Adrenal gland (tissue), 12 donors: ENCODE data around the gene CYRIA. TPM values are rescaled to one million over a fixed set of nuclear protein-coding genes. Genes with fewer than 3 reads are reported as not detected.

Source experiments
- DNase-seq, 7 donors: peaks; one replicate each; pipeline ENCODE4 v3.0.0-alpha.2; 2019 to 2020
- H3K27ac ChIP-seq, 5 donors: fragments of 200-600 bp; sonication (generic) in 4 of 5; 1 replicate in 3 of 5; 2 replicates in 2 of 5; pipeline versions ENCODE4 v1.5.1 to v1.8.0; 2016 to 2020; ENCODE audit warnings: mild to moderate bottlenecking in 1 of 5
- H3K27me3 ChIP-seq: fragments of 200-600 bp; 2 replicates; pipeline ENCODE4 v1.8.0; 2021
- H3K36me3 ChIP-seq, 2 donors: fragments of 200-600 bp; replicated peaks in 1 of 2; 1 replicate in 1 of 2; 2 replicates in 1 of 2; pipeline versions ENCODE4 v1.5.1 to v1.8.0; 2018 to 2022
- H3K4me1 ChIP-seq, 2 donors: fragments of 200-600 bp; replicated peaks in 1 of 2; 1 replicate in 1 of 2; 2 replicates in 1 of 2; pipeline versions ENCODE4 v1.5.1 to v1.8.0; 2018 to 2021
- H3K4me3 ChIP-seq, 4 donors: fragments of 200-600 bp; sonication (generic) in 3 of 4; one replicate each; pipeline ENCODE4 v1.5.1; 2016 to 2018
- H3K9me3 ChIP-seq, 3 donors: fragments of 200-600 bp; sonication (generic) in 1 of 3; replicated peaks in 1 of 3; 1 replicate in 2 of 3; 2 replicates in 1 of 3; pipeline versions ENCODE4 v1.5.1 to v1.8.0; 2016 to 2021
- POLR2A ChIP-seq, 2 donors: fragments of 450-650 bp; IDR thresholded peaks; one replicate each; pipeline ENCODE4 v1.6.1; 2017; ENCODE audit warnings: antibody characterized with exemption in 2 of 2, mild to moderate bottlenecking in 2 of 2, moderate library complexity in 1 of 2
- WGBS, 4 donors: extraction: QIAGEN DNeasy Blood & Tissue Kit in 2 of 4; methylation state at CpG; one replicate each; pipeline versions ENCODE4 v1.1.5 to v1.1.7; 2013 to 2017; 5-methylcytosine and 5-hydroxymethylcytosine counted together
- intact Hi-C, 2 donors: fragments of 100-400 bp; cut with DNase I; formaldehyde crosslinking; loops; one replicate each; pipeline versions ENCODE4 v1.14.1 to v1.15.0; 2022 to 2023
- polyA plus RNA-seq, 3 donors: library from polyadenylated mRNA; stranded (reverse); fragments of 200-250 nt in 2 of 3; fragments of 350-450 nt in 1 of 3; fragmentation: Illumina TruSeq in 1 of 3; extraction: RNeasy Lipid Tissue Mini Kit (QIAGEN cat#74804) in 1 of 3; gene quantifications; one replicate each; pipeline ENCODE4 v1.2.3, GENCODE V29; 2013 to 2014
- total RNA-seq, 9 donors: library from RNA; depleted of rRNA in 4 of 9; stranded (reverse); fragments of >200 nt in 4 of 9; fragments of 120-200 nt in 1 of 9; fragmentation: NEBNext Ultra II Directional in 1 of 9; extraction: Animal tissue kit (Norgen Biotek cat#: 25700) in 1 of 9; gene quantifications; one replicate each; pipeline versions ENCODE4 v1.1.0 to v1.2.4, GENCODE V29; 2013 to 2023
- TF ChIP-seq, protein P1 (sequence below), 6 experiments: fragments of 450-650 bp in 4 of 6; fragments of 200-600 bp in 2 of 6; sonication (generic) in 1 of 6; IDR thresholded peaks; 1 replicate in 5 of 6; 2 replicates in 1 of 6; pipeline versions ENCODE4 v1.5.1 to v1.8.0; 2016 to 2021; ENCODE audit warnings: antibody characterized with exemption in 6 of 6, mild to moderate bottlenecking in 2 of 6, moderate library complexity in 1 of 6
- donor health status: healthy with polysubstance abuse.
- donor health status: Bipolar disorder and iron deficiency.
- donor health status: DM: yes; HTN: yes; CAD: no.
- donor health status: DM: no; HTN: no; CAD: no.
- donor health status: DM: no; HTN: no; CAD: no.
- donor health status: DM: yes; HTN: yes; CAD: no.

CYRIA gene
- total and polyA plus RNA-seq, 12 donors = 2.4 to 31.0 (median 17.9) TPM

DNA sequence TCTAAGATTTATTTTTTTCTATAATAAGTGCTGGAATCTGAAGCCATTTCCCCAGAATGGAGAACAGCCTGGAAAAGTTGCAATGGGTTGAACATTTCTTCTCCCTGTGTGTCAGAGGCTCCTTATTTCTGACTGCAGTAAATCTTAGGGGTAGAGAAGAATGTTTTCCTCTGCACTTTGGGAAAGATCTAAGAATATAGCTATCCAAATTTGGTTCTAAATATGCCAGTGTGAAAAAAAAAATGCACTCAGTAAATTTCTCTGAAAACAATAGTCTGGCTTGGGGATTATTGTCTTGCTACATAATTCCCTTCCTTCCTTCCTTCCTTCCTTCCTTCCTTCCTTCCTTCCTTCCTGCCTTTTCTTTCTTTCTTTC lies 19.7 kb upstream of the CYRIA start:
- intact Hi-C loops = no loop called here
- H3K4me1 ChIP-seq = no peaks in the 10 kb centered on the region
- DNase-seq = no peak
- no peaks in the 10 kb centered on the region for H3K9me3 ChIP-seq
- H3K27ac ChIP-seq = no peak overlapping the region
- H3K27me3 ChIP-seq = no peaks in the 10 kb centered on the region
- H3K4me3 ChIP-seq = no peak overlapping the region
- no peaks in the 10 kb centered on the region for H3K36me3 ChIP-seq
- TF ChIP-seq POLR2A (IDR thresholded peaks at IDR 0.05) = no peak
- TF ChIP-seq, protein P1, sequence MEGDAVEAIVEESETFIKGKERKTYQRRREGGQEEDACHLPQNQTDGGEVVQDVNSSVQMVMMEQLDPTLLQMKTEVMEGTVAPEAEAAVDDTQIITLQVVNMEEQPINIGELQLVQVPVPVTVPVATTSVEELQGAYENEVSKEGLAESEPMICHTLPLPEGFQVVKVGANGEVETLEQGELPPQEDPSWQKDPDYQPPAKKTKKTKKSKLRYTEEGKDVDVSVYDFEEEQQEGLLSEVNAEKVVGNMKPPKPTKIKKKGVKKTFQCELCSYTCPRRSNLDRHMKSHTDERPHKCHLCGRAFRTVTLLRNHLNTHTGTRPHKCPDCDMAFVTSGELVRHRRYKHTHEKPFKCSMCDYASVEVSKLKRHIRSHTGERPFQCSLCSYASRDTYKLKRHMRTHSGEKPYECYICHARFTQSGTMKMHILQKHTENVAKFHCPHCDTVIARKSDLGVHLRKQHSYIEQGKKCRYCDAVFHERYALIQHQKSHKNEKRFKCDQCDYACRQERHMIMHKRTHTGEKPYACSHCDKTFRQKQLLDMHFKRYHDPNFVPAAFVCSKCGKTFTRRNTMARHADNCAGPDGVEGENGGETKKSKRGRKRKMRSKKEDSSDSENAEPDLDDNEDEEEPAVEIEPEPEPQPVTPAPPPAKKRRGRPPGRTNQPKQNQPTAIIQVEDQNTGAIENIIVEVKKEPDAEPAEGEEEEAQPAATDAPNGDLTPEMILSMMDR (IDR thresholded peaks at IDR 0.05) = no peak

DNA sequence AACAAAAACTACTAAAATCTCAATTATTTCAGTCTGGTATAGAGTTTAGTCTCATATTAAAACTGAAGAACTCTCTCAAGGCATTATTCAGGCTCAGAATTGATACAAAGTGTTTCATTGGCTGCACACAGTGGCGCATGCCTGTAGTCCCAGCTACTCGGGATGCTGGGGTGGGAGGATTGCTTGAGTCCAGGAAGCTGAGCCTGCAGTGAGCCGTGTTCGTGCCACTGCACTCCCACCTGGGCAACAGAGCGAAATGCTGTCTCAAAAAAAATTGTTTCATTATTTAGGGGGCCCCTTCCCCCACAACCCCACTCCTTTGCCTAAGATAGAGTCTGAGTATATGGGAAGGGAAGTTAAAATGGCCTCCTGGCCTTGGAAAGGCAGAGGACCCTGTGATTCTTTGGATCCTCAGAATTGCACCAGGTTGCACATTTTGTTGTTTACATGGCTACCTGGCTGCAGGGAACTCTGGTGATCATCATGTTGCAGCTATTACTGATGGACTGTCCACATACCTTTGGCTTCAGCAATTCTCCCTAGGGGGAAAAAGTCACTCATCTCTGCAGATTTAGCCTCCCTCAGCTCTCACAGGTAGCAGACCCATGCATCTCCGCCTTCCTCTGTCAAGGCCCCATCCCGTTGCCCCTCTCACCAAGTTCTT lies 19.2 kb upstream of the CYRIA start:
- no peaks in the 10 kb centered on the region for H3K9me3 ChIP-seq
- H3K27me3 ChIP-seq = no peaks in the 10 kb centered on the region
- TF ChIP-seq, protein P1 (IDR thresholded peaks at IDR 0.05) = no peak
- TF ChIP-seq POLR2A (IDR thresholded peaks at IDR 0.05) = no peak
- DNase-seq = no peak
- WGBS, 4 donors = 89 to 93% (median 90%) methylated on average over 7 of the region's 7 CpGs
- no peaks in the 10 kb centered on the region for H3K36me3 ChIP-seq
- H3K4me3 ChIP-seq = no peak overlapping the region
- no peaks in the 10 kb centered on the region for H3K4me1 ChIP-seq
- intact Hi-C loops = no loop called here
- H3K27ac ChIP-seq = no peak overlapping the region

DNA sequence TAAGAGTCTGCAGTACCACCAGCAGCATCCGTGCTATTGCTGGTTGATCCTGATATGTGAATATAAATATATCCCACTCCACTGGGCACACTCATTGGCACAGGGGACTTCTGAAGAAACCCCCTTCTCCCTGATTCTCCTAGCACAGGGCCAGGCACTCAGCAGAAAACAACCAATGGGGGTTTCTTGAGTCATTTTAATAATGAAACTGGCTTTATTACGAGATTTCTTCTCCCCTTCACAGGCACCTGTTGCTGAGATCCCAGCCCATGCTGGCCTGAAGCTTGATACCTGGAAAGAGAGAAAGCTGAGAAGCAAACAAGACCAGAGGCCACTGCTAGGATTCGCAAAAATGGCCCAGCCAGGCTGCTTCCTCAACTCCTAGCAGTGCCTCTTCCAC lies 17.9 kb upstream of the CYRIA start:
- no peak overlapping the region for H3K27ac ChIP-seq
- no peak for TF ChIP-seq POLR2A (IDR thresholded peaks at IDR 0.05)
- TF ChIP-seq, protein P1 (IDR thresholded peaks at IDR 0.05) = no peak
- H3K4me1 ChIP-seq = no peaks in the 10 kb centered on the region
- no peaks in the 10 kb centered on the region for H3K27me3 ChIP-seq
- WGBS, 4 donors = 88 to 91% (median 89%) methylated on average over 3 of the region's 3 CpGs
- no peak for DNase-seq
- intact Hi-C loops = no loop called here
- H3K9me3 ChIP-seq = no peaks in the 10 kb centered on the region
- no peak overlapping the region for H3K4me3 ChIP-seq
- H3K36me3 ChIP-seq = no peaks in the 10 kb centered on the region

DNA sequence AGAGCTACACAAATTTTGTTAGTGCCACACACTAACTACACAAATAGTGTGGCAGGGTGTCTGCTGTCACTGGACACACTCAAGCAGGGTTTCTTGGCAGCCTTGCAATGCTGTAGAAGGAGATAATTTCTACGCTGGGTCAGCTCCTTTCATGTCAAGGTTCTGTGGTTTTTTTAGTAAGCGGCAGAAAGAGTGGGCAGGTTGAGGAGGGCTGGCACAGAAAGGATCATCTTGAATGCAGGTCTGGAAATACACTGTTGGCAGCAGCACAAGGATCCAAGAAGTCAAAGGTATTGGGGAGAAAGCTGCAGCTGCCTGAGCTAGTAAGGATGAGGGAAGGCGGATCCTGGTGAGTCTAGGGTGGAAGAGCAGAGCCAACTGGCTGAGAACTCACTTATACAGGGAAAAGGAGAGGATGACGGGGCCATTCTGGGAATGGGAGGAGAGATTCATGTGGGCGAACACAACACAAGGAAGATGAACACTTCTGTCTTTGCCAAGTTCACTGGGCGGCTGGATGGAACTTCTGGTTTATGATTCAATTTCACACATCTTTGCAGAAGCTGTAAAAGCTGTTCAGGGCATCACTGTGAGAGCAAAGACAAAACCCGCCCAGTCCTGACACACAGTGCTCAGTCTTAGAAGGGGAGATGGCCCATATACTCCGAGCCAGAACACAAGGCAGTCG lies 16.9 kb upstream of the CYRIA start:
- 82 to 85% (median 83%) methylated on average over 9 of the region's 9 CpGs for WGBS, 4 donors
- no peak overlapping the region for H3K4me3 ChIP-seq
- H3K27me3 ChIP-seq = no peaks in the 10 kb centered on the region
- intact Hi-C loops = no loop called here
- no peak for TF ChIP-seq POLR2A (IDR thresholded peaks at IDR 0.05)
- TF ChIP-seq, protein P1 (IDR thresholded peaks at IDR 0.05) = no peak
- no peaks in the 10 kb centered on the region for H3K36me3 ChIP-seq
- no peaks in the 10 kb centered on the region for H3K4me1 ChIP-seq
- no peaks in the 10 kb centered on the region for H3K9me3 ChIP-seq
- no peak overlapping the region for H3K27ac ChIP-seq
- no peak for DNase-seq
